HepG2 (cell line): Measurements from ENCODE around the gene INPP1. TPM values are rescaled to one million over a fixed set of nuclear protein-coding genes. Genes with fewer than 3 reads are reported as not detected.
A peak's percentile ranks its signal among the peaks of the same experiment; 100 is the strongest.

Experiments
- CBFB ChIP-seq: sonication (generic); formaldehyde crosslinking; IDR thresholded peaks from 2 replicates; pipeline ENCODE4 v1.4.0; 2020; ENCODE audit warnings: missing genetic modification reagents
- CREB3 ChIP-seq: sonication (generic); formaldehyde crosslinking; IDR thresholded peaks from 2 replicates; pipeline ENCODE4 v1.5.0; 2020; ENCODE audit warnings: missing genetic modification reagents
- CSRNP2 ChIP-seq: sonication (generic); formaldehyde crosslinking; conservative IDR thresholded peaks from 2 replicates; pipeline ENCODE4 v1.8.0; 2022; ENCODE audit warnings: low read depth, missing genetic modification reagents
- FOXC1 ChIP-seq: sonication (generic); formaldehyde crosslinking; IDR thresholded peaks from 2 replicates; pipeline ENCODE4 v1.8.0; 2022; ENCODE audit warnings: mild to moderate bottlenecking, missing genetic modification reagents, borderline replicate concordance
- HNRNPH1 ChIP-seq: fragments of 200-400 bp; formaldehyde crosslinking; optimal IDR thresholded peaks from 2 replicates; pipeline ENCODE3; 2017; ENCODE audit warnings: mild to moderate bottlenecking, low read depth, low read length
- HNRNPUL1 ChIP-seq: fragments of 200-400 bp; formaldehyde crosslinking; IDR thresholded peaks from 2 replicates; pipeline ENCODE4 v1.6.1; 2017; ENCODE audit warnings: low read depth, mild to moderate bottlenecking, low read length, moderate library complexity
- IRF2 ChIP-seq: IDR thresholded peaks from 2 replicates; pipeline ENCODE4 v1.6.1; 2018; ENCODE audit warnings: missing genetic modification reagents, missing compliant biosample characterization
- JARID2 ChIP-seq: sonication (generic); formaldehyde crosslinking; IDR thresholded peaks from 2 replicates; pipeline ENCODE4 v1.8.1; 2023; ENCODE audit warnings: missing genetic modification reagents, inconsistent platforms; ENCODE audit not compliant: insufficient replicate concordance
- KLF13 ChIP-seq: sonication (generic); formaldehyde crosslinking; IDR thresholded peaks from 2 replicates; pipeline ENCODE4 v1.4.0; 2020; ENCODE audit warnings: mild to moderate bottlenecking, missing genetic modification reagents
- MAFG ChIP-seq: sonication (generic); formaldehyde crosslinking; IDR thresholded peaks from 2 replicates; pipeline ENCODE4 v1.5.1; 2020; ENCODE audit warnings: mild to moderate bottlenecking, missing genetic modification reagents
- PBX3 ChIP-seq: sonication (generic); formaldehyde crosslinking; IDR thresholded peaks from 2 replicates; pipeline ENCODE4 v1.8.1; 2023; ENCODE audit warnings: missing genetic modification reagents, inconsistent platforms, borderline replicate concordance
- RFX3 ChIP-seq: IDR thresholded peaks from 2 replicates; pipeline ENCODE4 v1.6.1; 2016; ENCODE audit warnings: missing biosample characterization, missing genetic modification reagents
- SMYD3 ChIP-seq: sonication (generic); formaldehyde crosslinking; IDR thresholded peaks from 2 replicates; pipeline ENCODE4 v1.8.1; 2023; ENCODE audit warnings: mild to moderate bottlenecking, missing genetic modification reagents
- ZBTB46 ChIP-seq: sonication (generic); formaldehyde crosslinking; IDR thresholded peaks from 2 replicates; pipeline ENCODE4 v1.4.0; 2020; ENCODE audit warnings: mild to moderate bottlenecking, missing genetic modification reagents, borderline replicate concordance
- ZFP41 ChIP-seq: sonication (generic); formaldehyde crosslinking; IDR thresholded peaks from 2 replicates; pipeline ENCODE4 v1.4.0; 2020; ENCODE audit warnings: mild to moderate bottlenecking, missing genetic modification reagents, borderline replicate concordance
- ZNF225 ChIP-seq: sonication (generic); formaldehyde crosslinking; IDR thresholded peaks from 2 replicates; pipeline ENCODE4 v1.4.0; 2020; ENCODE audit warnings: mild to moderate bottlenecking, missing genetic modification reagents
- ZNF24 ChIP-seq: fragments of 450-650 bp; IDR thresholded peaks from 2 replicates; pipeline ENCODE4 v1.6.1; 2017; ENCODE audit warnings: antibody characterized with exemption, mild to moderate bottlenecking
- ZNF333 ChIP-seq: sonication (generic); formaldehyde crosslinking; IDR thresholded peaks from 2 replicates; pipeline ENCODE4 v1.4.0; 2020; ENCODE audit warnings: mild to moderate bottlenecking, missing genetic modification reagents, borderline replicate concordance
- ZNF367 ChIP-seq: sonication (generic); formaldehyde crosslinking; IDR thresholded peaks from 2 replicates; pipeline ENCODE4 v1.4.0; 2020; ENCODE audit warnings: missing genetic modification reagents, borderline replicate concordance
- ZNF496 ChIP-seq: sonication (generic); formaldehyde crosslinking; IDR thresholded peaks from 2 replicates; pipeline ENCODE4 v1.8.1; 2023; ENCODE audit warnings: mild to moderate bottlenecking, moderate library complexity, missing genetic modification reagents; ENCODE audit not compliant: insufficient replicate concordance
- ZNF589 ChIP-seq: sonication (generic); formaldehyde crosslinking; conservative IDR thresholded peaks from 2 replicates; pipeline ENCODE4 v1.8.0; 2022; ENCODE audit warnings: mild to moderate bottlenecking, moderate library complexity, missing genetic modification reagents
- ZNF607 ChIP-seq: sonication (generic); formaldehyde crosslinking; IDR thresholded peaks from 2 replicates; pipeline ENCODE4 v1.5.1; 2020; ENCODE audit warnings: missing genetic modification reagents, mild to moderate bottlenecking, borderline replicate concordance
- ZSCAN20 ChIP-seq: sonication (generic); formaldehyde crosslinking; IDR thresholded peaks from 2 replicates; pipeline ENCODE4 v1.4.0; 2020; ENCODE audit warnings: missing genetic modification reagents, mild to moderate bottlenecking, borderline replicate concordance
- polyA plus RNA-seq, 8 experiments: library from polyadenylated mRNA; depleted of rRNA in 3 of 8; stranded (reverse) in 7 of 8; unstranded in 1 of 8; fragments of >200 nt; fragmentation: Illumina TruSeq in 4 of 8; extraction: Trizol in 4 of 8; gene quantifications; 2 replicates each; pipeline versions ENCODE4 v1.2.1 to v1.2.3, GENCODE V29; 2011 to 2016; ENCODE audit warnings: low read depth in 4 of 8, missing spikeins in 1 of 8, mixed read lengths in 1 of 8; ENCODE audit not compliant: insufficient read depth in 1 of 8
- total RNA-seq, 5 experiments: library from RNA; depleted of rRNA; stranded (reverse); fragments of >200 nt; fragmentation: Illumina TruSeq; extraction: Trizol; gene quantifications; 2 replicates each; pipeline ENCODE4 v1.2.3, GENCODE V29; 2016; ENCODE audit warnings: low read depth in 1 of 5

The INPP1 gene
- total and polyA plus RNA-seq, 2 of the 13 experiments (the other 11 are each of a cell fraction or from before 2014, with no cell fraction given), result 10.0 to 13.3 TPM

GRCh38 chr2:190352668-190353536 is 9.5 kb downstream of the INPP1 start (continued):
- no peak for TF ChIP-seq ZNF367 (CRISPR knock-in tag)
- TF ChIP-seq ZNF607 (CRISPR knock-in tag), result peak; percentile 68; the same call in 1 of the 2 replicates
- no peak for TF ChIP-seq ZSCAN20 (CRISPR knock-in tag)
- peak; percentile 98 for TF ChIP-seq SMYD3
- no peak for TF ChIP-seq PBX3
- no peak for TF ChIP-seq HNRNPUL1
- peak; percentile 98 for TF ChIP-seq FOXC1 (CRISPR knock-in tag)
- peak; percentile 80; the same call in 1 of the 2 replicates for TF ChIP-seq ZFP41 (CRISPR knock-in tag)
- TF ChIP-seq ZBTB46 (CRISPR knock-in tag), result 0 out of 2 replicates have a peak, but pooled peaks have one; percentile 55
- peak; percentile 95 for TF ChIP-seq IRF2 (CRISPR knock-in tag)
- no peak for TF ChIP-seq CREB3 (CRISPR knock-in tag)
- TF ChIP-seq HNRNPH1, result no peak
- no peak for TF ChIP-seq KLF13 (CRISPR knock-in tag)
- TF ChIP-seq JARID2 (CRISPR knock-in tag), result peak; percentile 34
- TF ChIP-seq ZNF333 (CRISPR knock-in tag), result 0 out of 2 replicates have a peak, but pooled peaks have one; percentile 20
- no peak for TF ChIP-seq MAFG (CRISPR knock-in tag)
- TF ChIP-seq CBFB (CRISPR knock-in tag), result peak; percentile 98
- no peak for TF ChIP-seq RFX3
- TF ChIP-seq ZNF589, result no peak
- TF ChIP-seq CSRNP2, result no peak
- peak; percentile 65; the same call in 1 of the 2 replicates for TF ChIP-seq ZNF24
- no peak; the same call in 1 of the 2 replicates for TF ChIP-seq ZNF225 (CRISPR knock-in tag)
- TF ChIP-seq ZNF496, result no peak
